K562 (cell line): ENCODE measurements around the gene RAI1. TPM values are rescaled to one million over a fixed set of nuclear protein-coding genes. Genes with fewer than 3 reads are reported as not detected.

ENCODE experiments used
- ASH1L ChIP-seq: fragments of 450-650 bp; IDR thresholded peaks from 2 replicates; pipeline ENCODE4 v1.6.1; 2018; ENCODE audit warnings: borderline replicate concordance, mild to moderate bottlenecking, low read depth; ENCODE audit not compliant: partially characterized antibody
- FOXA1 ChIP-seq: fragments of 450-650 bp; IDR thresholded peaks from 2 replicates; pipeline ENCODE4 v1.6.1; 2016; ENCODE audit warnings: mild to moderate bottlenecking, borderline replicate concordance
- FOXK1 ChIP-seq: sonication (generic); formaldehyde crosslinking; IDR thresholded peaks from 2 replicates; pipeline ENCODE4 v1.8.0; 2022; ENCODE audit warnings: missing genetic modification reagents, mild to moderate bottlenecking, borderline replicate concordance
- IFI16 ChIP-seq: fragments of 250-450 bp; sonication (Bioruptor Pico); IDR thresholded peaks from 2 replicates; pipeline ENCODE4 v2.1.2; 2022; ENCODE audit warnings: mild to moderate bottlenecking, inconsistent platforms
- KDM4B ChIP-seq, 2 experiments: fragments of 450-650 bp in 1 of 2; sonication (generic) in 1 of 2; IDR thresholded peaks; 2 replicates each; pipeline ENCODE4 v1.6.1; 2016 to 2017; ENCODE audit warnings: borderline replicate concordance in 2 of 2, antibody characterized with exemption in 1 of 2, low read depth in 1 of 2, mild to moderate bottlenecking in 1 of 2
- NFXL1 ChIP-seq: fragments of 450-650 bp; formaldehyde crosslinking; IDR thresholded peaks from 2 replicates; pipeline ENCODE4 v1.4.0; 2021; ENCODE audit warnings: mild to moderate bottlenecking
- POLR2G ChIP-seq: fragments of 200-400 bp; formaldehyde crosslinking; IDR thresholded peaks from 2 replicates; pipeline ENCODE4 v1.6.1; 2017; ENCODE audit warnings: low read depth, mild to moderate bottlenecking, antibody characterized with exemption, low read length, moderate library complexity
- RAD21 ChIP-seq, 2 experiments: fragments of 250-450 bp in 1 of 2; fragments of 450-650 bp in 1 of 2; sonication (Bioruptor Pico) in 1 of 2; formaldehyde crosslinking in 1 of 2; IDR thresholded peaks in 1 of 2; conservative IDR thresholded peaks in 1 of 2; 2 replicates each; pipeline versions ENCODE4 v1.4.0 to v1.8.0; 2020 to 2022; ENCODE audit warnings: mild to moderate bottlenecking in 2 of 2, moderate library complexity in 1 of 2
- SMAD1 ChIP-seq: fragments of 150-350 bp; IDR thresholded peaks from 2 replicates; pipeline ENCODE4 v1.6.1; 2014; ENCODE audit warnings: low read length, low read depth; ENCODE audit not compliant: partially characterized antibody
- TSC22D4 ChIP-seq: fragments of 450-650 bp; IDR thresholded peaks from 2 replicates; pipeline ENCODE4 v1.6.1; 2016; ENCODE audit warnings: missing genetic modification characterization, missing biosample characterization, control low read depth
- polyA plus RNA-seq, 8 experiments: library from polyadenylated mRNA; depleted of rRNA in 4 of 8; stranded (reverse) in 5 of 8; unstranded in 3 of 8; fragments of >200 nt; fragmentation: Nextera tagmentation in 2 of 8; fragmentation: Illumina TruSeq in 1 of 8; extraction: Ambion mirVana in 2 of 8; extraction: Trizol in 1 of 8; gene quantifications; 2 replicates each; pipeline versions ENCODE4 v1.2.1 to v1.2.3, GENCODE V29; 2011 to 2014; ENCODE audit warnings: inconsistent platforms in 1 of 8, missing spikeins in 1 of 8
- total RNA-seq, 7 experiments: library from RNA; depleted of rRNA in 6 of 7; stranded (reverse); fragments of >200 nt in 6 of 7; fragmentation: Illumina TruSeq in 2 of 7; extraction: Trizol in 2 of 7; gene quantifications; 2 replicates each; pipeline versions ENCODE4 v1.2.1 to v1.2.3, GENCODE V29; 2011 to 2021; ENCODE audit warnings: low replicate concordance in 1 of 7
- TF ChIP-seq, protein P1 (sequence below): sonication (generic); formaldehyde crosslinking; IDR thresholded peaks from 2 replicates; pipeline ENCODE4 v1.8.0; 2023; ENCODE audit warnings: mild to moderate bottlenecking, missing genetic modification reagents
- TF ChIP-seq, protein P2 (sequence below): fragments of 450-650 bp; IDR thresholded peaks from 2 replicates; pipeline ENCODE4 v1.7.1; 2018; ENCODE audit warnings: mild to moderate bottlenecking, low read depth; ENCODE audit not compliant: partially characterized antibody
- TF ChIP-seq, protein P3 (sequence below), 2 experiments: fragments of 450-650 bp; IDR thresholded peaks; 2 replicates each; pipeline ENCODE4 v1.6.1; 2016; ENCODE audit warnings: mild to moderate bottlenecking in 2 of 2, borderline replicate concordance in 1 of 2, low read depth in 1 of 2, moderate library complexity in 1 of 2

The RAI1 gene
- total and polyA plus RNA-seq, 9 of the 15 experiments (the other 6 are each of a cell fraction or from before 2014, with no cell fraction given) = 0.68 to 19.9 (median 5.5) TPM

DNA sequence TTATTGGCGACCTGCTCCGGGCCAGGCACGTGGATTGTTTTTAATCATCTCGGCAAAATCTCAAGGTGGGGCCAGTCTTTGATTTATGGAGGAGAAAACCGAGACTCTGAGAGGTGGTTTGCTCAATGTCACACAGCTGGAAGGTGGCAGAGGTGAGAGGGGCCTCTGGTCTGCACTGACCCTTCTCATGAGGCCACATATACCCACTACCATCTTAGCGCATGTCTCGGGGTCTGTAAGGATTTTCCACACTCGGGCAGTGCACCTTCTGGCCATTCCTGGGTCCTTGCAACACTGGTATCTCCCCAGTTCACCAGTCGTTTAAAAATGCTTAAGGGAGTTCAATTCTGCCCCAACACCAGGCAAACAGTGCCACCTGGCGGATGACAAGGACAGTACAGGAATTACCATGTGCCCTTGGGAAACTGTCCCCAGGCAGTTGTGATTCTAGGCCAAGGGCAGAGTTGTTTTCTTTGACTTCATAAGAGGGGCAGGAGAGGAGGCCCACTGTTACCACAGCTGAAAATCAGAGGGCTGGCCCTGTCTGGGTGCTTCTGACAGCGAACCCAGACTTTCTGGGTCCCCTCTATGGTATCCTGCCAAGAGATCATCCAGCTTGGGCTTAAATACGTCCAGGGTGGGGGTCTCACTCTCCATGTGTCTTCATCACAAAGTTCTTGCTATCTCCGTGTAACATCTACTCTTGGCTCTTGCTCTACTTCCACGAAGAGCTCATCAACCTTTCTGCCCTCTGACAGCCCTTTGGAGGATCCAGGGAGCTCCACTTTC is 39.4 kb upstream of the RAI1 start (continued):
- TF ChIP-seq POLR2G (no peak), TSC22D4 (tag) (no peak), SMAD1 (no peak), FOXA1 (no peak), FOXK1 (CRISPR knock-in tag) (no peak), NFXL1 (CRISPR knock-in tag) (no peak), IFI16 (CRISPR knock-in tag) (no peak), KDM4B (IDR thresholded peaks at IDR 0.05; ENCODE audit: borderline replicate concordance in 2 of 2, low read depth in 1 of 2) (no peak), ASH1L (no peak), RAD21 (CRISPR knock-in tag; conservative IDR thresholded peaks at IDR 0.05 in 1 of 2, IDR thresholded peaks at IDR 0.05 in 1 of 2) (peak; percentile 83 to 93)
- TF ChIP-seq, protein P1, sequence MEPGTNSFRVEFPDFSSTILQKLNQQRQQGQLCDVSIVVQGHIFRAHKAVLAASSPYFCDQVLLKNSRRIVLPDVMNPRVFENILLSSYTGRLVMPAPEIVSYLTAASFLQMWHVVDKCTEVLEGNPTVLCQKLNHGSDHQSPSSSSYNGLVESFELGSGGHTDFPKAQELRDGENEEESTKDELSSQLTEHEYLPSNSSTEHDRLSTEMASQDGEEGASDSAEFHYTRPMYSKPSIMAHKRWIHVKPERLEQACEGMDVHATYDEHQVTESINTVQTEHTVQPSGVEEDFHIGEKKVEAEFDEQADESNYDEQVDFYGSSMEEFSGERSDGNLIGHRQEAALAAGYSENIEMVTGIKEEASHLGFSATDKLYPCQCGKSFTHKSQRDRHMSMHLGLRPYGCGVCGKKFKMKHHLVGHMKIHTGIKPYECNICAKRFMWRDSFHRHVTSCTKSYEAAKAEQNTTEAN = no peak
- TF ChIP-seq, protein P2, sequence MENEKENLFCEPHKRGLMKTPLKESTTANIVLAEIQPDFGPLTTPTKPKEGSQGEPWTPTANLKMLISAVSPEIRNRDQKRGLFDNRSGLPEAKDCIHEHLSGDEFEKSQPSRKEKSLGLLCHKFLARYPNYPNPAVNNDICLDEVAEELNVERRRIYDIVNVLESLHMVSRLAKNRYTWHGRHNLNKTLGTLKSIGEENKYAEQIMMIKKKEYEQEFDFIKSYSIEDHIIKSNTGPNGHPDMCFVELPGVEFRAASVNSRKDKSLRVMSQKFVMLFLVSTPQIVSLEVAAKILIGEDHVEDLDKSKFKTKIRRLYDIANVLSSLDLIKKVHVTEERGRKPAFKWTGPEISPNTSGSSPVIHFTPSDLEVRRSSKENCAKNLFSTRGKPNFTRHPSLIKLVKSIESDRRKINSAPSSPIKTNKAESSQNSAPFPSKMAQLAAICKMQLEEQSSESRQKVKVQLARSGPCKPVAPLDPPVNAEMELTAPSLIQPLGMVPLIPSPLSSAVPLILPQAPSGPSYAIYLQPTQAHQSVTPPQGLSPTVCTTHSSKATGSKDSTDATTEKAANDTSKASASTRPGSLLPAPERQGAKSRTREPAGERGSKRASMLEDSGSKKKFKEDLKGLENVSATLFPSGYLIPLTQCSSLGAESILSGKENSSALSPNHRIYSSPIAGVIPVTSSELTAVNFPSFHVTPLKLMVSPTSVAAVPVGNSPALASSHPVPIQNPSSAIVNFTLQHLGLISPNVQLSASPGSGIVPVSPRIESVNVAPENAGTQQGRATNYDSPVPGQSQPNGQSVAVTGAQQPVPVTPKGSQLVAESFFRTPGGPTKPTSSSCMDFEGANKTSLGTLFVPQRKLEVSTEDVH = no peak
- TF ChIP-seq, protein P3, sequence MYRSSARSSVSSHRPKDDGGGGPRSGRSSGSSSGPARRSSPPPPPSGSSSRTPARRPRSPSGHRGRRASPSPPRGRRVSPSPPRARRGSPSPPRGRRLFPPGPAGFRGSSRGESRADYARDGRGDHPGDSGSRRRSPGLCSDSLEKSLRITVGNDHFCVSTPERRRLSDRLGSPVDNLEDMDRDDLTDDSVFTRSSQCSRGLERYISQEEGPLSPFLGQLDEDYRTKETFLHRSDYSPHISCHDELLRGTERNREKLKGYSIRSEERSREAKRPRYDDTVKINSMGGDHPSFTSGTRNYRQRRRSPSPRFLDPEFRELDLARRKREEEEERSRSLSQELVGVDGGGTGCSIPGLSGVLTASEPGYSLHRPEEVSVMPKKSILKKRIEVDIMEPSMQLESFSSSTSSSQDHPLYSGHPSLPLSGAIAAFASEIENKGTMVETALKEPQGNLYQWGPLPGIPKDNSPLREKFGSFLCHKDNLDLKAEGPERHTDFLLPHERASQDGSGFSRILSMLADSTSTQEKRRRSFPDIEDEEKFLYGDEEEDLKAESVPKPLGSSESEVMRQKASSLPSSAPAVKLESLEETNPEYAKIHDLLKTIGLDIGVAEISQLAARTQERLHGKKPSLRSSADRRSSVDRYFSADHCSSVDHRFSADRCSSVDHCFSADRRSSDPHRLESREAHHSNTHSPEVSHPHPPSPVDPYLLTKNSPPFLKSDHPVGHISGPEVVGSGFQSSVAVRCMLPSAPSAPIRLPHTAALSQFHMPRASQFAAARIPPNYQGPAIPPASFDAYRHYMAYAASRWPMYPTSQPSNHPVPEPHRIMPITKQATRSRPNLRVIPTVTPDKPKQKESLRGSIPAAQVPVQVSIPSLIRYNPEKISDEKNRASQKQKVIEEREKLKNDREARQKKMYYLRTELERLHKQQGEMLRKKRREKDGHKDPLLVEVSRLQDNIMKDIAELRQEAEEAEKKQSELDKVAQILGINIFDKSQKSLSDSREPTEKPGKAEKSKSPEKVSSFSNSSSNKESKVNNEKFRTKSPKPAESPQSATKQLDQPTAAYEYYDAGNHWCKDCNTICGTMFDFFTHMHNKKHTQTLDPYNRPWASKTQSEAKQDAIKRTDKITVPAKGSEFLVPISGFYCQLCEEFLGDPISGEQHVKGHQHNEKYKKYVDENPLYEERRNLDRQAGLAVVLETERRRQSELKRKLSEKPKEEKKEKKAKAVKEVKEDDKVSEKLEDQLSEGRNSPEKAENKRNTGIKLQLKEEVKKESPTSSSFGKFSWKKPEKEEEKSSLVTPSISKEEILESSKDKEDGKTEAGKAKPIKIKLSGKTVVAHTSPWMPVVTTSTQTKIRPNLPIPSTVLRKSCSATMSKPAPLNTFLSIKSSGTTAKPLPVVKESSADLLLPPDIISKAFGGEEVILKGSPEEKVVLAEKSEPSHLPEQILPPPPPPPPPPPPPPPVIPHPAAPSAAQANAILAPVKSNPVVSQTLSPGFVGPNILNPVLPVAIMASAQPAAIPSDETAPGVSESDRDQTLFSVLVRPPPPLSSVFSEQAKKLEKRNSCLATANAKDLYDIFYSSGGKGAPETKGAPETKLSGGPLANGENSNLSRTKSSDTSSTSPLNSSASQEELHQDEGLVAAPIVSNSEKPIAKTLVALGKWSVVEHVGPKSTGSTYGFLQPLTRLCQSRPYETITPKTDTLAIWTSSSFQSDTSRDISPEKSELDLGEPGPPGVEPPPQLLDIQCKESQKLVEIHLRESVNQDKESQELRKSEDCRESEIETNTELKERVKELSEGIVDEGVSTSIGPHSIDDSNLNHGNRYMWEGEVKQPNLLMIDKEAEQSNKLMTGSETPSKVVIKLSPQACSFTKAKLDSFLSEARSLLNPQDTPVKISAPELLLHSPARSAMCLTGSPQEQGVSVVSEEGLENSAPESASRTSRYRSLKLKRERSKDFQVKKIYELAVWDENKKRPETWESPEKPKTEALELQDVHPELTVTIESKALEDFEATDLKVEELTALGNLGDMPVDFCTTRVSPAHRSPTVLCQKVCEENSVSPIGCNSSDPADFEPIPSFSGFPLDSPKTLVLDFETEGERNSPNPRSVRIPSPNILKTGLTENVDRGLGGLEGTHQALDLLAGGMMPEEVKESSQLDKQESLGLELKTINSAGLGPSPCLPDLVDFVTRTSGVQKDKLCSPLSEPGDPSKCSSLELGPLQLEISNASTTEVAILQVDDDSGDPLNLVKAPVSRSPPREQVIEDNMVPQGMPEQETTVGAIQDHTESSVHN (IDR thresholded peaks at IDR 0.05; ENCODE audit: borderline replicate concordance in 1 of 2, low read depth in 1 of 2) = no peak
